GM23338 (cell line): Measurements from ENCODE around the gene CLEC2D. TPM values are rescaled to one million over a fixed set of nuclear protein-coding genes. Genes with fewer than 3 reads are reported as not detected.

Source experiments
- ATAC-seq: fragments of 200-7000 bp; cut with Tn5 transposase; 3 replicates; pipeline ENCODE4 v1.9.1; 2020
- DNase-seq: peaks from one replicate; pipeline ENCODE4 v3.0.0-alpha.2; 2015; ENCODE audit warnings: low spot score
- H2AFZ ChIP-seq: fragments of 200-600 bp; sonication (generic); 2 replicates; pipeline ENCODE4 v1.8.0; 2016; ENCODE audit warnings: antibody characterized with exemption, mild to moderate bottlenecking, moderate library complexity
- H3F3A ChIP-seq: fragments of 200-600 bp; sonication (generic); replicated peaks from 2 replicates; pipeline ENCODE4 v1.8.0; 2017; ENCODE audit warnings: antibody characterized with exemption, mixed run types, low read depth
- H3K27ac ChIP-seq: fragments of 200-600 bp; sonication (generic); 2 replicates; pipeline ENCODE4 v1.6.1; 2016; ENCODE audit warnings: low read depth
- H3K27me3 ChIP-seq: fragments of 200-600 bp; sonication (generic); 2 replicates; pipeline ENCODE4 v1.8.0; 2016; ENCODE audit warnings: mild to moderate bottlenecking, mixed run types, moderate library complexity; ENCODE audit not compliant: insufficient read depth
- H3K36me3 ChIP-seq: fragments of 200-600 bp; sonication (generic); 2 replicates; pipeline ENCODE4 v1.8.0; 2016; ENCODE audit warnings: mild to moderate bottlenecking; ENCODE audit not compliant: insufficient read depth
- H3K4me1 ChIP-seq: fragments of 200-600 bp; sonication (generic); 2 replicates; pipeline ENCODE4 v1.8.0; 2016; ENCODE audit warnings: mild to moderate bottlenecking, moderate library complexity; ENCODE audit not compliant: insufficient read depth
- H3K4me2 ChIP-seq: fragments of 200-600 bp; sonication (generic); 2 replicates; pipeline ENCODE4 v1.7.1; 2017; ENCODE audit warnings: mixed run types
- H3K4me3 ChIP-seq: fragments of 200-600 bp; sonication (generic); 2 replicates; pipeline ENCODE4 v1.6.1; 2016; ENCODE audit warnings: mixed run types
- H3K79me2 ChIP-seq: fragments of 200-600 bp; sonication (generic); replicated peaks from 2 replicates; pipeline ENCODE4 v1.8.0; 2017; ENCODE audit warnings: mild to moderate bottlenecking; ENCODE audit not compliant: insufficient read depth
- H3K9me2 ChIP-seq: fragments of 200-600 bp; sonication (generic); 2 replicates; pipeline ENCODE4 v1.8.0; 2017; ENCODE audit not compliant: insufficient read depth
- H4K20me1 ChIP-seq: fragments of 200-600 bp; sonication (generic); replicated peaks from 2 replicates; pipeline ENCODE4 v1.8.0; 2017; ENCODE audit warnings: mild to moderate bottlenecking; ENCODE audit not compliant: insufficient read depth
- H3K27ac Mint-ChIP-seq: 2 replicates; pipeline ENCODE4 v1.8.0; 2020; ENCODE audit warnings: inconsistent platforms, mild to moderate bottlenecking, moderate library complexity, mixed read lengths
- H3K27me3 Mint-ChIP-seq: 3 replicates; pipeline ENCODE4 v1.8.0; 2022; ENCODE audit warnings: low read depth, mild to moderate bottlenecking, moderate library complexity, mixed read lengths, inconsistent platforms; ENCODE audit not compliant: insufficient read depth, poor library complexity
- H3K36me3 Mint-ChIP-seq: 3 replicates; pipeline ENCODE4 v1.8.0; 2021; ENCODE audit warnings: low read depth, mild to moderate bottlenecking, inconsistent platforms, moderate library complexity, mixed read lengths
- H3K4me1 Mint-ChIP-seq: 3 replicates; pipeline ENCODE4 v1.8.0; 2020; ENCODE audit warnings: mild to moderate bottlenecking, inconsistent platforms, mixed read lengths
- H3K4me3 Mint-ChIP-seq: 3 replicates; pipeline ENCODE4 v1.8.0; 2021; ENCODE audit warnings: moderate library complexity, mild to moderate bottlenecking, inconsistent platforms, mixed read lengths
- H3K9me3 Mint-ChIP-seq: 3 replicates; pipeline ENCODE4 v1.8.0; 2020; ENCODE audit warnings: moderate library complexity, mild to moderate bottlenecking, inconsistent platforms, mixed read lengths
- CREB1 ChIP-seq: fragments of 250-450 bp; sonication (Bioruptor Pico); IDR thresholded peaks from 2 replicates; pipeline ENCODE4 v1.5.0; 2020; ENCODE audit warnings: low read depth, mild to moderate bottlenecking, moderate library complexity
- EZH2 ChIP-seq: fragments of 200-600 bp; sonication (generic); IDR thresholded peaks from one replicate; pipeline ENCODE4 v1.8.0; 2017; ENCODE audit warnings: antibody characterized with exemption, mild to moderate bottlenecking, low read depth; ENCODE audit not compliant: unreplicated experiment
- EZH2phosphoT487 ChIP-seq: fragments of 200-600 bp; sonication (generic); IDR thresholded peaks from one replicate; pipeline ENCODE4 v1.8.1; 2018; ENCODE audit warnings: antibody characterized with exemption; ENCODE audit not compliant: unreplicated experiment
- JUNB ChIP-seq: IDR thresholded peaks from one replicate; pipeline ENCODE4 v1.6.1; 2016; ENCODE audit warnings: antibody characterized with exemption; ENCODE audit not compliant: unreplicated experiment
- NANOG ChIP-seq: IDR thresholded peaks from 2 replicates; pipeline ENCODE4 v1.6.1; 2016; ENCODE audit warnings: antibody characterized with exemption, borderline replicate concordance
- POLR2AphosphoS5 ChIP-seq: IDR thresholded peaks from 2 replicates; pipeline ENCODE4 v1.6.1; 2016; ENCODE audit warnings: antibody characterized with exemption, low read depth
- STAT1 ChIP-seq: IDR thresholded peaks from one replicate; pipeline ENCODE4 v1.6.1; 2016; ENCODE audit warnings: antibody characterized with exemption; ENCODE audit not compliant: unreplicated experiment
- ZNF114 ChIP-seq: fragments of 250-450 bp; sonication (Bioruptor Pico); IDR thresholded peaks from 2 replicates; pipeline ENCODE4 v1.5.0; 2020; ENCODE audit warnings: mild to moderate bottlenecking, moderate library complexity
- ZNF331 ChIP-seq: fragments of 250-450 bp; sonication (Bioruptor Pico); IDR thresholded peaks from 2 replicates; pipeline ENCODE4 v1.5.0; 2020; ENCODE audit warnings: low read depth, mild to moderate bottlenecking, moderate library complexity
- polyA plus RNA-seq: library from polyadenylated mRNA; unstranded; fragments of >200 nt; fragmentation: Nextera tagmentation; extraction: Ambion mirVana; gene quantifications from 2 replicates; pipeline ENCODE4 v1.2.1, GENCODE V29; 2016
- total RNA-seq: library from RNA; depleted of rRNA; stranded (reverse); fragments of >200 nt; shearing (Covaris generic); gene quantifications from 2 replicates; pipeline ENCODE4 v1.2.3, GENCODE V29; 2014
- TF ChIP-seq, protein P1 (sequence below): IDR thresholded peaks from one replicate; pipeline ENCODE4 v1.6.1; 2018; ENCODE audit warnings: antibody characterized with exemption; ENCODE audit not compliant: unreplicated experiment
- TF ChIP-seq, protein P2 (sequence below), 2 experiments: fragments of 200-600 bp in 1 of 2; sonication (generic) in 1 of 2; conservative IDR thresholded peaks; 2 replicates each; pipeline versions ENCODE4 v1.5.1 to v1.6.1; 2016 to 2017; ENCODE audit warnings: antibody characterized with exemption in 2 of 2, low read depth in 2 of 2, mild to moderate bottlenecking in 2 of 2, moderate library complexity in 1 of 2
- TF ChIP-seq, protein P3 (sequence below): fragments of 250-450 bp; sonication (Bioruptor Pico); IDR thresholded peaks from 2 replicates; pipeline ENCODE4 v1.5.0; 2020; ENCODE audit warnings: mild to moderate bottlenecking, moderate library complexity

CLEC2D gene
- total and polyA plus RNA-seq, 2 experiments from 2014 or later, result 6.9 to 7.1 TPM

DNA sequence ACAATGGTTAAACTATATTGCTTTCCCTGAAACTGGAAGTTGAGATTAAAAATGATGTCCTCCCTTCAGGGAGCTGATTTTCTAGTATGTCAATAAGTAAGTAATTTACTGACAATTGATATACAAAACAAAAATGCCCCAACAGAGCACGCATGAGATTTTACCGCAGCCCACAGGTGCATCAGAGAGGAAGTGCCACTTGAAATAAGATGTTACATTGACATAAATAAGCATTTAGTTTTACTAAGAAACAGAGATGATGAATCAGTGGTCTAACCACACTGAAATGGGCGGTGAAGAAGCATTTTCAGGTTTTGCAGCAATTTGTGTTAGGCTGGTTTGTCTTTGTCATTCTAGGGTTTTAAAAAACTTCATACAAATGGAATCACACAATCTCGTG, 72.2 kb downstream of the CLEC2D start:
- Mint-ChIP-seq H3K36me3 (no peaks in the 10 kb centered on the region), H3K9me3 (no peaks in the 10 kb centered on the region)

More for the DNA sequence above, 72.2 kb downstream of the CLEC2D start:
- Mint-ChIP-seq H3K27me3 (peaks cover 2% of the 10 kb centered on the region), H3K4me3 (no peak overlapping the region), H3K27ac (no peak overlapping the region), H3K4me1 (peaks cover 8% of the 10 kb centered on the region; the same call in 2 of the 3 replicates)
- Histone ChIP-seq H2AFZ (no peak overlapping the region), H3K27me3 (no peaks in the 10 kb centered on the region), H3K79me2 (no peaks in the 10 kb centered on the region), H3K4me1 (peaks cover 7% of the 10 kb centered on the region), H3K4me2 (no peak overlapping the region), H3K27ac (no peak overlapping the region), H3K36me3 (no peaks in the 10 kb centered on the region), H3K9me2 (peaks cover 5% of the 10 kb centered on the region; the same call in 1 of the 2 replicates), H4K20me1 (no peaks in the 10 kb centered on the region), H3K4me3 (no peak overlapping the region), H3F3A (no peaks in the 10 kb centered on the region)
- TF ChIP-seq POLR2AphosphoS5, result no peak
- TF ChIP-seq EZH2phosphoT487, result no peak
- TF ChIP-seq JUNB, result no peak
- no peak for TF ChIP-seq STAT1
- TF ChIP-seq ZNF331, result no peak
- no peak for TF ChIP-seq NANOG
- no peak for TF ChIP-seq ZNF114 (CRISPR knock-in tag)
- TF ChIP-seq, protein P1, sequence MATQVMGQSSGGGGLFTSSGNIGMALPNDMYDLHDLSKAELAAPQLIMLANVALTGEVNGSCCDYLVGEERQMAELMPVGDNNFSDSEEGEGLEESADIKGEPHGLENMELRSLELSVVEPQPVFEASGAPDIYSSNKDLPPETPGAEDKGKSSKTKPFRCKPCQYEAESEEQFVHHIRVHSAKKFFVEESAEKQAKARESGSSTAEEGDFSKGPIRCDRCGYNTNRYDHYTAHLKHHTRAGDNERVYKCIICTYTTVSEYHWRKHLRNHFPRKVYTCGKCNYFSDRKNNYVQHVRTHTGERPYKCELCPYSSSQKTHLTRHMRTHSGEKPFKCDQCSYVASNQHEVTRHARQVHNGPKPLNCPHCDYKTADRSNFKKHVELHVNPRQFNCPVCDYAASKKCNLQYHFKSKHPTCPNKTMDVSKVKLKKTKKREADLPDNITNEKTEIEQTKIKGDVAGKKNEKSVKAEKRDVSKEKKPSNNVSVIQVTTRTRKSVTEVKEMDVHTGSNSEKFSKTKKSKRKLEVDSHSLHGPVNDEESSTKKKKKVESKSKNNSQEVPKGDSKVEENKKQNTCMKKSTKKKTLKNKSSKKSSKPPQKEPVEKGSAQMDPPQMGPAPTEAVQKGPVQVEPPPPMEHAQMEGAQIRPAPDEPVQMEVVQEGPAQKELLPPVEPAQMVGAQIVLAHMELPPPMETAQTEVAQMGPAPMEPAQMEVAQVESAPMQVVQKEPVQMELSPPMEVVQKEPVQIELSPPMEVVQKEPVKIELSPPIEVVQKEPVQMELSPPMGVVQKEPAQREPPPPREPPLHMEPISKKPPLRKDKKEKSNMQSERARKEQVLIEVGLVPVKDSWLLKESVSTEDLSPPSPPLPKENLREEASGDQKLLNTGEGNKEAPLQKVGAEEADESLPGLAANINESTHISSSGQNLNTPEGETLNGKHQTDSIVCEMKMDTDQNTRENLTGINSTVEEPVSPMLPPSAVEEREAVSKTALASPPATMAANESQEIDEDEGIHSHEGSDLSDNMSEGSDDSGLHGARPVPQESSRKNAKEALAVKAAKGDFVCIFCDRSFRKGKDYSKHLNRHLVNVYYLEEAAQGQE, result no peak
- TF ChIP-seq CREB1 (CRISPR knock-in tag), result no peak
- TF ChIP-seq, protein P2, sequence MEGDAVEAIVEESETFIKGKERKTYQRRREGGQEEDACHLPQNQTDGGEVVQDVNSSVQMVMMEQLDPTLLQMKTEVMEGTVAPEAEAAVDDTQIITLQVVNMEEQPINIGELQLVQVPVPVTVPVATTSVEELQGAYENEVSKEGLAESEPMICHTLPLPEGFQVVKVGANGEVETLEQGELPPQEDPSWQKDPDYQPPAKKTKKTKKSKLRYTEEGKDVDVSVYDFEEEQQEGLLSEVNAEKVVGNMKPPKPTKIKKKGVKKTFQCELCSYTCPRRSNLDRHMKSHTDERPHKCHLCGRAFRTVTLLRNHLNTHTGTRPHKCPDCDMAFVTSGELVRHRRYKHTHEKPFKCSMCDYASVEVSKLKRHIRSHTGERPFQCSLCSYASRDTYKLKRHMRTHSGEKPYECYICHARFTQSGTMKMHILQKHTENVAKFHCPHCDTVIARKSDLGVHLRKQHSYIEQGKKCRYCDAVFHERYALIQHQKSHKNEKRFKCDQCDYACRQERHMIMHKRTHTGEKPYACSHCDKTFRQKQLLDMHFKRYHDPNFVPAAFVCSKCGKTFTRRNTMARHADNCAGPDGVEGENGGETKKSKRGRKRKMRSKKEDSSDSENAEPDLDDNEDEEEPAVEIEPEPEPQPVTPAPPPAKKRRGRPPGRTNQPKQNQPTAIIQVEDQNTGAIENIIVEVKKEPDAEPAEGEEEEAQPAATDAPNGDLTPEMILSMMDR (conservative IDR thresholded peaks at IDR 0.05; ENCODE audit: low read depth in 2 of 2), result no peak
- no peak for TF ChIP-seq EZH2
- TF ChIP-seq, protein P3, sequence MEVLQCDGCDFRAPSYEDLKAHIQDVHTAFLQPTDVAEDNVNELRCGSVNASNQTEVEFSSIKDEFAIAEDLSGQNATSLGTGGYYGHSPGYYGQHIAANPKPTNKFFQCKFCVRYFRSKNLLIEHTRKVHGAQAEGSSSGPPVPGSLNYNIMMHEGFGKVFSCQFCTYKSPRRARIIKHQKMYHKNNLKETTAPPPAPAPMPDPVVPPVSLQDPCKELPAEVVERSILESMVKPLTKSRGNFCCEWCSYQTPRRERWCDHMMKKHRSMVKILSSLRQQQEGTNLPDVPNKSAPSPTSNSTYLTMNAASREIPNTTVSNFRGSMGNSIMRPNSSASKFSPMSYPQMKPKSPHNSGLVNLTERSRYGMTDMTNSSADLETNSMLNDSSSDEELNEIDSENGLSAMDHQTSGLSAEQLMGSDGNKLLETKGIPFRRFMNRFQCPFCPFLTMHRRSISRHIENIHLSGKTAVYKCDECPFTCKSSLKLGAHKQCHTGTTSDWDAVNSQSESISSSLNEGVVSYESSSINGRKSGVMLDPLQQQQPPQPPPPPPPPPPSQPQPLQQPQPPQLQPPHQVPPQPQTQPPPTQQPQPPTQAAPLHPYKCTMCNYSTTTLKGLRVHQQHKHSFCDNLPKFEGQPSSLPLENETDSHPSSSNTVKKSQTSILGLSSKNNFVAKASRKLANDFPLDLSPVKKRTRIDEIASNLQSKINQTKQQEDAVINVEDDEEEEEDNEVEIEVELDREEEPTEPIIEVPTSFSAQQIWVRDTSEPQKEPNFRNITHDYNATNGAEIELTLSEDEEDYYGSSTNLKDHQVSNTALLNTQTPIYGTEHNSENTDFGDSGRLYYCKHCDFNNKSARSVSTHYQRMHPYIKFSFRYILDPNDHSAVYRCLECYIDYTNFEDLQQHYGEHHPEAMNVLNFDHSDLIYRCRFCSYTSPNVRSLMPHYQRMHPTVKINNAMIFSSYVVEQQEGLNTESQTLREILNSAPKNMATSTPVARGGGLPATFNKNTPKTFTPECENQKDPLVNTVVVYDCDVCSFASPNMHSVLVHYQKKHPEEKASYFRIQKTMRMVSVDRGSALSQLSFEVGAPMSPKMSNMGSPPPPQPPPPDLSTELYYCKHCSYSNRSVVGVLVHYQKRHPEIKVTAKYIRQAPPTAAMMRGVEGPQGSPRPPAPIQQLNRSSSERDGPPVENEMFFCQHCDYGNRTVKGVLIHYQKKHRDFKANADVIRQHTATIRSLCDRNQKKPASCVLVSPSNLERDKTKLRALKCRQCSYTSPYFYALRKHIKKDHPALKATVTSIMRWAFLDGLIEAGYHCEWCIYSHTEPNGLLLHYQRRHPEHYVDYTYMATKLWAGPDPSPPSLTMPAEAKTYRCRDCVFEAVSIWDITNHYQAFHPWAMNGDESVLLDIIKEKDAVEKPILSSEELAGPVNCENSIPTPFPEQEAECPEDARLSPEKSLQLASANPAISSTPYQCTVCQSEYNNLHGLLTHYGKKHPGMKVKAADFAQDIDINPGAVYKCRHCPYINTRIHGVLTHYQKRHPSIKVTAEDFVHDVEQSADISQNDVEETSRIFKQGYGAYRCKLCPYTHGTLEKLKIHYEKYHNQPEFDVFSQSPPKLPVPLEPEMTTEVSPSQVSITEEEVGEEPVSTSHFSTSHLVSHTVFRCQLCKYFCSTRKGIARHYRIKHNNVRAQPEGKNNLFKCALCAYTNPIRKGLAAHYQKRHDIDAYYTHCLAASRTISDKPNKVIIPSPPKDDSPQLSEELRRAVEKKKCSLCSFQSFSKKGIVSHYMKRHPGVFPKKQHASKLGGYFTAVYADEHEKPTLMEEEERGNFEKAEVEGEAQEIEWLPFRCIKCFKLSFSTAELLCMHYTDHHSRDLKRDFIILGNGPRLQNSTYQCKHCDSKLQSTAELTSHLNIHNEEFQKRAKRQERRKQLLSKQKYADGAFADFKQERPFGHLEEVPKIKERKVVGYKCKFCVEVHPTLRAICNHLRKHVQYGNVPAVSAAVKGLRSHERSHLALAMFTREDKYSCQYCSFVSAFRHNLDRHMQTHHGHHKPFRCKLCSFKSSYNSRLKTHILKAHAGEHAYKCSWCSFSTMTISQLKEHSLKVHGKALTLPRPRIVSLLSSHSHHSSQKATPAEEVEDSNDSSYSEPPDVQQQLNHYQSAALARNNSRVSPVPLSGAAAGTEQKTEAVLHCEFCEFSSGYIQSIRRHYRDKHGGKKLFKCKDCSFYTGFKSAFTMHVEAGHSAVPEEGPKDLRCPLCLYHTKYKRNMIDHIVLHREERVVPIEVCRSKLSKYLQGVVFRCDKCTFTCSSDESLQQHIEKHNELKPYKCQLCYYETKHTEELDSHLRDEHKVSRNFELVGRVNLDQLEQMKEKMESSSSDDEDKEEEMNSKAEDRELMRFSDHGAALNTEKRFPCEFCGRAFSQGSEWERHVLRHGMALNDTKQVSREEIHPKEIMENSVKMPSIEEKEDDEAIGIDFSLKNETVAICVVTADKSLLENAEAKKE (CRISPR knock-in tag), result no peak
- ATAC-seq (no peak), DNase-seq (no peak)
